GM19324 (cell line): ENCODE results near the gene KCNJ1.

Experiments
- ATAC-seq: cut with Tn5 transposase; IDR thresholded peaks from one replicate; pipeline ENCODE4 v1.9.1; 2021; ENCODE audit warnings: mild to moderate bottlenecking, moderate library complexity; ENCODE audit not compliant: unreplicated experiment, low FRiP score

Gene KCNJ1

DNA sequence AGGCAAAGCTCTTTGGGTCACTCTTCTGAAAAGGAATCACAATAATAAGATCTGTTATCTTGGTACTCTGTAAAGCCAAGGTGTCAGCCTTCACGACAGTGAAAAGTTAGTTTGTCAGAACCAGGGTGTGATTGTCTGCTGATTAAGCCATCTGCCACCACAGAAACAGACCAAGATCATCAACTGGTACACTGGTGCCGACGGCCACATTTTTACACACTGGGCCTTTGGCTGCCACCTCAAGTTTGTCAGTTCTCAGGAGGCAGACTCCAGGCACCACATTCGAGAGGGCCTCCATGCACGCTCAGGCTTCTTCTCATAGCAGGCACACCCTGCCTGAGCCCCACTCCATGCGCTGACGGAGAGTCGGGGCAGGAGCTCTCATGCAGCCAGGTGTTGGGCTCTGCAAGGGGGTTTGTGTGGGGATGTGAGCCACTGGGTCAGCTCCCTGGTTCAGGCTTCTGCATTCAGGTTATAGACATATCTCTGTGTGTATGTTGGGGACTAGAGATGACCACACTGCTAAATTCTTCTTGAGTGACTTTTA, 66.2 kb downstream of the KCNJ1 start:
- no peak for ATAC-seq

DNA sequence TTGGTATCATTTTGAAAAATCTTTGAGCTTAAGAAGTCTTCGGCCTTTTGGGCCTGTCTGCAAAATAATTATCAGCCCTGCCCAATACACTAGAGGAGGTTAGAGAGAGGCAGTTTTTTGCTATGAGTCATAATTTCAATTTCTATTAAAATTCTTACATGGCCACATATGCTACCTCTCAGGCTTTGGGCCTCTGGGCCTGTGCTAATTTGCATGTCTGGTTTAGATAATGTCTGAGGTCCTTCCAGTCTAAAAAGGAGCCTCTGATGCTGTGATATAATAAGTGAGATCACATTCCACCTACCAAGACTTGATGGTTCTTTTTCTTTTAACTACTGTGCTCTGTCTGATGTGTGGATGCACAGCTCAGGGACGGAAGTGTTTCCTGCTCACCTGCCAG, 70.8 kb downstream of the KCNJ1 start:
- ATAC-seq = peak; percentile 91

DNA sequence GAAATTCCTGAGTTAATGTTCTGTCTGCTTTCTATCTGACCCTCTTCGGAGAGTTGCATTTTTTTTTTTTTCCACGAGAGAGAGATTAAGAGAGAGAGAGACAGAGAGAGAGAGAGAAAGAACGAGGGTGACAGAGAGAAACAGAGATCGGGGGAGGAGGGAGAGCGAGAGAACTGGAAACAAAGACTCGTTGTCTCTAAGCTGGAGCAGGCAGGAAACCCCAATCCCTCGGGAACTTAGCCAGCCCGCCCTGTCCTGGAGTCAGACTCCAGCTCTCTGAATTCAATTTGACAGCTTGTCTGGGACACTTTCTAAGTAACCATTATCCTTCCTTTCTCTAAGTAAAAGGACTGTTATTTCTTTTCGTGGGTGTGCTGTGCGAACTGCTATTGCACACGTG, 76.9 kb downstream of the KCNJ1 start:
- no peak for ATAC-seq

DNA sequence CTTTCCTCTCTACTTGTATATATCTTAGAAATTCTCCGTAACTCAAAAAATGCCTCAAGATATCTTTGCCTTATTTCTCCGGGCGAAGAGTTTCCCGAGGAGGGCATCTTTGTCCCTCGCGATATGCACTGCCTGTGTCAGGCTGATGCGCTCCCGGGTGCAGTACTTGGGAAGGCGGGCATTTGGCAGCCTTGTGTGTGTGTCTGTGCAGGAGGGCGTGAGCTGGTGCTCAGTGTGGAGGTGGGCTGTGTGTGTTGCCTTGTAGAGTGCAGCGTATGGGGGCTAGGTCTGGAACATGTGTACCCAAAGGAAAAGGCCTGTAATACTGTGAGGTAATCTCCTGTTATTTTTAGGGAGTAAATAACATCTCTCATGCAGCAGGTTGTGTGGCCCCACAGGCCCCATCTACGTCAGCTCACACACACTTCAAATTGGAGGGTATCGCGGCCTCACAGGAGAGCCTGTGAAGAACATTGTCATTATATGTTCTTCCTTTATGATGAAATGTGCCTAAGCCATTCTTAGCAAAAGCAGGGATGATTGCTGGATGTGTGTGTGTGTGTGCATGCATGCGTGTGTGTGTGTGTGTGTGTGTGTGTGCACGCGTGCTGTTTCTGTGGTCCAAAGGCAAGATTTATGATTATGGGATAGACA, 77.5 kb downstream of the KCNJ1 start:
- no peak for ATAC-seq
